NCI-H2107 treated with DMSO at 0.1 percent for 48 hours (cell line): ENCODE results near the gene MVD.

Experiments
- DNase-seq: peaks from one replicate; lab custom pipeline; 2025; ENCODE audit not compliant: unreplicated experiment; lab: John Stamatoyannopoulos, UW

The MVD gene

DNA sequence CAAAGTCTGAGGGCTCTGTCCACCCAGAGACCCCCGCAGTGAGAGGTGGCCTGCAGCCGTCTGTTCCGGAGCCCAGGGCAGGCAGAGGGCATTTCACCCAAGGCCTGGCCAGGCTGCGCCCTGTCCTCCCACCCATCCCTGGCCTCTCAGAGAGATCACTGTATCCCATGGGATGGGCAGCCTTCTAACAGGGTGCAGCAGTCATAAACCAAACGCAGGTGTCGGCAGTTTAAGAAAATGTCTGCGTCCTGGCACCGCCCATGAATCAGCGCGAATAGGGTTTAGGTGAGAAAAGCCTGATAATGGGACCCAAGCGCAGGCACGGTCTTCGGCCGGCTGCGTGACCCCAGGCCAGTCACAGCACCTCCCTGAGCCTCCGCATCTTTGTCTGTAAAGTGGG, 17.4 kb downstream of the MVD start:
- no peak for DNase-seq

- DNase-seq, result no peak
Measured at GRCh38 chr16:88643644-88643932, 19.3 kb downstream of the MVD start.

DNA sequence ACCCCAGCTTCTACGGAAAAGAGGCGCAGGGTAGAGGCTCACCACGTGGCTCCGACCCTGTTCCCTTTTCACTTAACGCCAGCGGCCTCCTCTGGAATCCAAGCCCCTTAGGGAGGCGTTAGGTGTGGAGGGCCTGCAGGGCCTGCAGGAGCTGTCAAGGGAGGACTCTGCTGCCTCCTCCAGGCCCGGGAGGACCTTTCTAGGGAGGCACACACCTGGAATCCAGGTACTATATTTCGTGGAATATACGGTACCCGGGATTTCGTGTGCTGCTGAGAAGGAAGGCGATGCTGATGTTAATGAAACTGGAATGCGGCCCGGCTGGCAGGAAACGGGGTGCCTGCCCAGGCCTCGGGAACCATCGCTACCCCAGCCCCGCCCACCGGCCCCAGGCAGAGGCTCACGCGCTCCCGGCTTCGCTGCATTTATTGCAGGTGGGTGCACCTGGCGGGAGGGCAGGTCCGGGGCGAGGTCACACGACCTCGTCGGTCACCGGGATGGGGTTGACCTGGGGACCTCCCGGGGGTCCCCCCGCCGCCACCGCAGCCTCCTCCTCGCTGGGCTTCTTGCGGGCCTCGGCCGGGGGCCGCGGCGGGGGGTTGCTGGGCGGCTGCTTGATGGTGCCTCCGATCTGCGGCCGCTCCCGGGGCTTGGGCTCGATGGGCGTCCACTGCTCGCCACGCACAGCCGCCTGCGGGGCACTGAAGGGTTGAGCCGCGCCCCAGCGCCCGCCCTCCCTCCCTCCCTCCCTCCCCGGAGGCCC, 19.8 kb downstream of the MVD start:
- no peak for DNase-seq

- DNase-seq, result no peak
Measured at GRCh38 chr16:88640498-88641247, 22.2 kb downstream of the MVD start.

DNA sequence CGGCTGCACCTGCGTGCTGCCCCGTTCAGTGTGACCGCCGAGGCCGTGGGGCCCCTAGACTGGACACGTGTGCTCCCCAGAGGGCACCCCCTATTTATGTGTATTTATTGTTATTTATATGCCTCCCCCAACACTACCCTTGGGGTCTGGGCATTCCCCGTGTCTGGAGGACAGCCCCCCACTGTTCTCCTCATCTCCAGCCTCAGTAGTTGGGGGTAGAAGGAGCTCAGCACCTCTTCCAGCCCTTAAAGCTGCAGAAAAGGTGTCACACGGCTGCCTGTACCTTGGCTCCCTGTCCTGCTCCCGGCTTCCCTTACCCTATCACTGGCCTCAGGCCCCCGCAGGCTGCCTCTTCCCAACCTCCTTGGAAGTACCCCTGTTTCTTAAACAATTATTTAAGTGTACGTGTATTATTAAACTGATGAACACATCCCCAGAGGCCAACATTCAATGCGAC, 22.8 kb downstream of the MVD start:
- no peak for DNase-seq

- DNase-seq, result no peak
Measured at GRCh38 chr16:88639231-88640038, 23.5 kb downstream of the MVD start.

DNA sequence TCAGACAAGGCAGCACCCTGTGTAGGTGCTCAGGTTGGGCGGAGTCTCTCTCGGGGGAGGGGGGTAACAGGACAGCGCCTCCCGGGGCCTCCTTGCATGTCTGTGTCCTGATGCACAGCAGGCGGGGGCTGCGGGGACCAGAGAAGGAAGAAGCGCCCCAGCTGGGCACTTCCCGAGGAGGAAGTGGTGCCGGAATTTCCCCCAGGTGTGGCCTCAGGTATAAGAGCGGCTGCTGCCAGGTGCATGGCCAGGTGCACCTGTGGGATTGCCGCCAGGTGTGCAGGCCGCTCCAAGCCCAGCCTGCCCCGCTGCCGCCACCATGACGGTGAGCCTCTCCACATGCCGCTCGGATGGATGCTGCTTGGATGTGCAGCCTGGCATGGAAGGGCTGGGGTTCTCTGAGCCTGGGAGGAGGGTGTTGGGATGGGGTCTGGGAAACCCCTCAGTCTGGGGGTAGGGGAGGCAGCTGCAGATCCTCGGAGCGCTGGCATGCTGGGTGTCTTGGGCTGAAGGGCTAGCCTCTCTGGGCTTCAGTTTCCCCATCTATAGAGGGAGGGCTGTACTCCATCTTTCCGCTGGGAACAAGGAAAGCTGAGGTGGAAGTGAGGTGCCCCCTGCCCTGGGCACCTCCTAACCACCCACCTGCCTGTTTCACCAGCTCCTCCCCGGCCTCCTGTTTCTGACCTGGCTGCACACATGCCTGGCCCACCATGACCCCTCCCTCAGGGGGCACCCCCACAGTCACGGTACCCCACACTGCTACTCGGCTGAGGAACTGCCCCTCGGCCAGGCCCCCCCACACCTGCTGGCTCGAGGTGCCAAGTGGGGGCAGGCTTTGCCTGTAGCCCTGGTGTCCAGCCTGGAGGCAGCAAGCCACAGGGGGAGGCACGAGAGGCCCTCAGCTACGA, 24.3 kb downstream of the MVD start, which contains the start of gene IL17C:
Gene IL17C, plus strand, starts transcription at position 250 of the 908 bp plus-strand sequence. Its CDS starts 70 bp downstream, at position 320.
- peak; percentile 65 for DNase-seq

DNA sequence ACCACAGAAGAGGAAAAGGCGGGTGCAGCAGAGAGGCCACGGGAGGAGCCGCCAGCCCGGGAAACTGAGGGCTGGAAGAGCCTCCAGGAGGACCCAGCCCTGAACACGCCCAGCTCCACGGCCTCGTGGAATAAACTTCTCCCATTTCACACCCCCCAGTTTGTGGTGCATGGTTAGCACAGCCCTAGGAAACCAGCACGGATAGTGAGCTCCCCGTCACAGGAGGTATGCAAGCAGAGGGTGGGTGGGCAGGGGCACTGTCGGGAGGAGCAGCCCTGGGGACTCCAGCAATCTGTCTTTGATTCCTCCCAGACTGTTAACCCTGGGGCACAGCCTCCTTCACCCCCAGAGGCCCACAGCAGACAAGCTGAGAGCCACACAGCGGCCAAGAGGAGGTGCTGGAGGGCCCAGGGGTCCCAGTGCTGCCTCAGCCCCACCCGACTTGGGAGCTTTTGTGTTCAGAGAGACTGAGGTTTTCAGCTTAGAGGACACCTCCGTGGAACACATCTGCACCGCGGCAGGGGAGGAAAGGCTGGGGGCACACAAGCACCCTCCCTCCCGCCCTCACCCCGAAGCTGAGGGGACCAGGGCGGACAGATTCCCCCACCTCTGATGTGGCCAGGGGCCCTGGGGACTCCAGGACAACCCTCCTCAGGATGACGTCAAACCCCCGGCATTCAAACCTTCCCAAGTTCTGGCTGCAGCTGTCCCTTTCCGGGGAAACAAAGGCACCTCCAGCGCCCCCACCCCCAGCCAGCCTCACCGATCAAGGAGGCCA, 26.2 kb downstream of the MVD start:
- no peak for DNase-seq

DNA sequence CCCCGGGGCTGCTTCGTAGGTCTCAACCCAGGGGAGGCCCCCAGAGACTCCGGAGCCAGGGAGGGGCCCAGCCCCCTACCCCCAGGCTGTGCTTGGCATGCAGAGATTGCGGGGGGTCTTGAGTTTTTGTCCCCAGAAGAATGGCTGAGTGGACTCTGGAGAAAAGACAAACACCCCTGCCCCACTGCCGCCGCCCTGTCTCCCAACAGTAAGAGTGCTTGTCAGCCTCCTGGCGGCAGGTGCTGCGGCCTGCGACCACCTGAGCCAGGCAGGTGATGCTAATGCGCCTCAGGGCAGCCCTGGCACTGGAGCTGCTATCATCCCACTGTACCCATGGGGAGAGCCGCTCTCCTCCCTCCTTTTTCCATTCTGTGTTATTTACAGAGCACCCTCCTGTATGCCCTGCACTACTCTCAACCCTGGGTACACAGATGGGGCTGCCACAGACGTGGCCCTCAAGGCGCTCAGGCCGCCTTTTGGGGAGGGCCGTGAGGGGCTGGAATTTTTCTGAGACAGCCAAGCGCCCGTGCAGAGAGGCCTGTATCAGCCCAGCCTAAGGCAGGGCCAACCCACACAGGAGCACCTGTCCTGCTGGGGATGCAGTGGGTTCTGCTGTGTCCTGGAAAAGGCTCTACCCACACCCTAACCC, 27.1 kb downstream of the MVD start:
- no peak for DNase-seq

DNA sequence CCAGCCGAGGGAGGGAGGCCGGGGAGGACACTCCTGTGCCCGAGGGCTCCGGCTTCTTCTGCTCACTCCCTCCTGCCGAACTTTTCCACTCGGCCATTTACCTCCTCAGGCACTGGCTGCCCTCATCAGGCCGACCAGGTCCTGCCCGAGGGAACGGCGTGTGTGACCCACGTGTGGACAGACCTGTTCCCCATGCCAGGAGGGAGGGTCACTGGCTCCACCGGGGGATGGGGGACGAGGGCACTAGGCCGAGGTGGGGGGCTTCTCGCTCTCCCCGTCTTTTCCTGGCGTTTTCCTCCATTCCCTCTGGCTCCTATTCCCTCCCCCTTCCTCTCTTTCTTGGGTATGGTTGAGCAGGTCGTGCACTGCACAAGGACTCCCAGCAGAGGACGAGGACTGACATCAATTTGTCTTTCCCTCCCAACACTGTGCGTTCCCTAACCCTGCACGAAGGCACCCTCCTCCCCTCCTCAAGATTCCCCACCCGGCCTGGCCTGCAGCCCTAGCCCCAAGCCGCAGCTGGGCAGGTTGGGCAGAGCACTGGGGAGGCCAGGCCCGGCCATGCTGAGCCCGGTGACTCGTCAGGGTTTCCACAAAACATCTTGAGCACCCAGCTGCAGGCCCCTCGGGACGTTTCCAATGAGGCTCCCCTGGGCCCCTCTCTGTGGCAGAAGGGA, 27.8 kb downstream of the MVD start:
- DNase-seq, result no peak

GRCh38 chr16:88634141-88634993, 28.5 kb downstream of the MVD start:
- no peak for DNase-seq

DNA sequence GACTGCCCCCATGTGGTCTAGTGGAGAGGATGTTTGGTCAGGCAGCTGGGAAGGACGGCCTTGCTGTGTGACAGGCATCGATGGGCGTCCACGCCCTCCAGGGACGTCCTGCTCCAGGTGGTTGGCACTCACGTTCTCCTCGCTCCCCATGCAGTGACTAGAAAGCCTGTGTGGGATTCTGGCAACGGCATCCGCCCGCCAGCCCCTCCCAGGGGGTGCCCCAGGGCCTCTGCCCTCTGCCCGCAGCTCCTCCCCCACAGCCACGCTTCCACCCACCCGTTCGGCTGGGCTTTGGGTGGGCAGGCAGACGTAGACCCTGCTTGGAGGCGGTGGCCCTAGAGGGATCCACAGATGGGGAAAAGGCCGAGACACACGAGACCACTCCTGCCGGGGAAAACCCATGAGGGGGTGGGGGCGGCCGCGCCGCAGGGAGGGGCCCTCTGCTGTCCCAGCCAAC, 29.2 kb downstream of the MVD start:
- DNase-seq, result peak; percentile 20

GRCh38 chr16:88632587-88632930, 30.3 kb downstream of the MVD start:
- no peak for DNase-seq

GRCh38 chr16:88631920-88632586, 30.8 kb downstream of the MVD start:
- DNase-seq, result no peak

GRCh38 chr16:88631384-88631783, 31.5 kb downstream of the MVD start:
- no peak for DNase-seq

DNA sequence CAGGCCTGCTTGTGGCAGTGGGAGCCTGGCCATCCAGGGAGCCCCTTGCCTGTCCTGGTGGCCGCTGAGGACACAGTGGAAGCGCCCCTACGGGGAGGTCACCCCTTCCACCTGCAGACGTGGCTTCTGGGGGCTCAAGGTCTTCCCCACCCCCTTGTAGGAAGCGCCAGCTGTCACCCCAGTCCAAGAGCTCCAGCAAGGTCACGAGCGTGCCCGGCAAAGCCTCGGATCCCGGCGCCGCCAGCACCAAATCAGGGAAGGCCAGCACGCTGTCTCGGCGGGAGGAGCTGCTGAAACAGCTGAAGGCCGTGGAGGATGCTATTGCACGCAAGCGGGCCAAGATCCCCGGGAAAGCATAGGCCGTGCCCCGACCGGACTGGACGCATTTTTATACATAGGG, 31.9 kb downstream of the MVD start:
- no peak for DNase-seq

DNA sequence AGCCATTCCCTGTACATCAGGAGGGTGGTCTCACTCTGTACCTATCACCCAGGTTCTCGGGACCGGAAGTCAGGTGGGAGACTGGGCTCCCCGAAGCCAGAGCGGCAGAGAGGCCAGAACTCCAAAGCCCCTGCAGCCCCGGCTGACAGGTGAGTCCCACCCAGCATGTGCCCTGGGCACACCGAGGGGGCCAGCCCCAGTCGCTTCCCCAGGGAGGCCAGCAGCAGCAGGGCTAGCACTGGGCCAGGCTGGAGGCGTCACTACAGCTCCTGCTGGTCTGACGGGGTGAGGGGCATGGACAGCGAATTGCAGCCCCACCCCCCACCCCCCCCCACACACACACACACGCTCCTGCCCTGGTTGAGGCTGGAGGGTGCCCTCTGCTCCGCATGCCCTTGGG, 32.5 kb downstream of the MVD start:
- no peak for DNase-seq
